SU-DHL-6 (cell line): Measurements from ENCODE around the gene OPN1LW.
"Not testable (repeated sequence)": the region's sequence is repeated elsewhere in the genome, so short reads cannot be mapped to it uniquely, and the experiment has no call there.

Experiments
- EZH2phosphoT487 ChIP-seq: fragments of 200-600 bp; sonication (generic), shearing (Covaris generic); conservative IDR thresholded peaks from 2 replicates; pipeline ENCODE4 v1.6.1; 2018; ENCODE audit warnings: mild to moderate bottlenecking, antibody characterized with exemption, low read length, moderate library complexity, mixed read lengths
- TF ChIP-seq, protein P1 (sequence below): fragments of 200-600 bp; sonication (generic); IDR thresholded peaks from one replicate; pipeline ENCODE4 v1.5.1; 2017; ENCODE audit warnings: antibody characterized with exemption, mild to moderate bottlenecking, low read length, moderate library complexity; ENCODE audit not compliant: insufficient read depth, poor library complexity, severe bottlenecking

DNA sequence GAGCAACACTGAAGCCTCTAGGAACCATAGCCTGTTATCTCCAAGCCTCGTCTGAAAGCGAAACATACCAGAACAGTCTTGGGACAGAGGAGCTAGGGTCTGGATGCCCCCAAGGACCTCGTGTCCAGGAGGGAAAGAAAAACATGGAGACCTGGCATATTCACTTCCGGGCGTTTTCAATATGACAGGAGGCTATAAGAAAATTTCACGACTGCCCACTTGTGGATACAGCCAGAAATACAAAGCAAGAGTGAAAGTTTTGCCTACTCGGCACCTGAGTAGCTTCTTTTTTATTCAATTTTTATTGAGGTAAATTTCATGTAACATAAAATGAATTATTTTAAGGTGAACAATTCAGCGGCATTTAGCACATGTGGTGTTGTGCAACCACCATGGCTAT, 20.9 kb downstream of the OPN1LW start:
- TF ChIP-seq, protein P1, sequence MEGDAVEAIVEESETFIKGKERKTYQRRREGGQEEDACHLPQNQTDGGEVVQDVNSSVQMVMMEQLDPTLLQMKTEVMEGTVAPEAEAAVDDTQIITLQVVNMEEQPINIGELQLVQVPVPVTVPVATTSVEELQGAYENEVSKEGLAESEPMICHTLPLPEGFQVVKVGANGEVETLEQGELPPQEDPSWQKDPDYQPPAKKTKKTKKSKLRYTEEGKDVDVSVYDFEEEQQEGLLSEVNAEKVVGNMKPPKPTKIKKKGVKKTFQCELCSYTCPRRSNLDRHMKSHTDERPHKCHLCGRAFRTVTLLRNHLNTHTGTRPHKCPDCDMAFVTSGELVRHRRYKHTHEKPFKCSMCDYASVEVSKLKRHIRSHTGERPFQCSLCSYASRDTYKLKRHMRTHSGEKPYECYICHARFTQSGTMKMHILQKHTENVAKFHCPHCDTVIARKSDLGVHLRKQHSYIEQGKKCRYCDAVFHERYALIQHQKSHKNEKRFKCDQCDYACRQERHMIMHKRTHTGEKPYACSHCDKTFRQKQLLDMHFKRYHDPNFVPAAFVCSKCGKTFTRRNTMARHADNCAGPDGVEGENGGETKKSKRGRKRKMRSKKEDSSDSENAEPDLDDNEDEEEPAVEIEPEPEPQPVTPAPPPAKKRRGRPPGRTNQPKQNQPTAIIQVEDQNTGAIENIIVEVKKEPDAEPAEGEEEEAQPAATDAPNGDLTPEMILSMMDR, result not testable (repeated sequence)
- not testable (repeated sequence) for TF ChIP-seq EZH2phosphoT487
